ENCODE data around the gene CCDC126. TPM values are rescaled to one million over a fixed set of nuclear protein-coding genes. Genes with fewer than 3 reads are reported as not detected.
"Not testable (repeated sequence)": the region's sequence is repeated elsewhere in the genome, so short reads cannot be mapped to it uniquely, and the experiment has no call there.

CCDC126 gene, protein sequence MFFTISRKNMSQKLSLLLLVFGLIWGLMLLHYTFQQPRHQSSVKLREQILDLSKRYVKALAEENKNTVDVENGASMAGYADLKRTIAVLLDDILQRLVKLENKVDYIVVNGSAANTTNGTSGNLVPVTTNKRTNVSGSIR
- 7.7 TPM for total RNA-seq (ENCODE audit: insufficient read depth, low replicate concordance)

DNA sequence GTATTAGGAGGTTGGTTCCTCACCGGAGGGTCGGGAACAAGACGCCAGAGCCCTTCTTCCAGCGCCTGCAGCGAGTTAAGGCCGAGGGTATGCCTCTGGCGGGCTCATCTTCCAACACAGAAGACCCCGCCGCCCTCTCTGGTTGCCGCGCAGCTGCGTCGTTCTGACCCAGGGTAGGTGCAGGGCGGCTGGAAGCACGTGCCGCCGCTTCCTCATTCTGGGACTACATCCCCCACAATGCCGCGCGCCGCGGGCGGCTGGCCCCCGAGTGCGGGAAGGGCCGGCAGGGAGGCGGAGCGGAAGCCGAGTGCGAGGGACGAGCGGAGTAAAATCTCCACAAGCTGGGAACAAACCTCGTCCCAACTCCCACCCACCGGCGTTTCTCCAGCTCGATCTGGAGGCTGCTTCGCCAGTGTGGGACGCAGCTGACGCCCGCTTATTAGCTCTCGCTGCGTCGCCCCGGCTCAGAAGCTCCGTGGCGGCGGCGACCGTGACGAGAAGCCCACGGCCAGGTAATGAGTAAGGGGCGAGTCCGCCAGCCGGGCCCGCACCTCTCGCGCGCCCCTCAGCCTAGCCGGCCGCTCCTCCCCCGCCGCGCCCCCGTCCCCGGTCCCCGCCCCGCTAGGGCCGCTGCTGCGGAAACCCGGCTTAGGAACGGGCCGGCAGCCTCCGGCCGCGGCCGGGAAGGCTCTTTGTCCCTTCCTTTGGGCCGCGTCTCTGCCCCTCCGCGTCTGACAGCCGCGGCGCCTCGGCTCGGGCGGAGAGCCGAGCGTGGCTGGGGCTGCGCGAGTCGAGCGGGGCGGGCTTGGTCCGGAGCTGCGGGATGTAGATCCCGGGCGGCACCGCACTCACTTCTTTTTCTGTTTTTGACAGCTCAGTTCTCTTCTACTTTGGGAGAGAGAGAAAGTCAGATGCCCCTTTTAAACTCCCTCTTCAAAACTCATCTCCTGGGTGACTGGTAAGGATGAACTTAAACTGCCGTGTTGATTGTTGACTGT is at the start of gene CCDC126:
Gene CCDC126 (plus strand): TSS at position 289 of the 998 bp plus-strand sequence. CDS start 13,934 bp downstream, outside the sequence.
- peak; percentile 96 for DNase-seq (ENCODE audit: low spot score)

DNA sequence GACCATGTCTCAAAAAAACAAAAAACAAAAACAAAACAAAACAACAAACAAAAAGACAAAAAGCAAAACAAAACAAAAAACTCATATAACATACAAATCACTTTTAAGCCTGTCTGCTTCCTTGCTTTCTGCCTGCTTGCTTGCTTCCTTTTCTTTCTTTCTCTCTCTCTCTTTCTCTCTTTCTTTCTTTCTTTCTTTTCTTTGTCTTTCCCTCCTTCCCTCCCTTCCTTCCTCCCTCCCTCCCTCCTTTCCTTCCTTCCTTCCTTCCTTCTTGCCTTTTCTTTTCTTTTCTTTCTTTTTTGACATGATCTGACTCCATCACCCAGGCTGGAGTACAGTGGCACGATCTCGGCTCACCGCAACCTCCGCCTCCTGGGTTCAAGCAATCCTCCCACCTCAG is 49.5 kb upstream of the CCDC126 start:
- DNase-seq (ENCODE audit: low spot score), result no peak

DNA sequence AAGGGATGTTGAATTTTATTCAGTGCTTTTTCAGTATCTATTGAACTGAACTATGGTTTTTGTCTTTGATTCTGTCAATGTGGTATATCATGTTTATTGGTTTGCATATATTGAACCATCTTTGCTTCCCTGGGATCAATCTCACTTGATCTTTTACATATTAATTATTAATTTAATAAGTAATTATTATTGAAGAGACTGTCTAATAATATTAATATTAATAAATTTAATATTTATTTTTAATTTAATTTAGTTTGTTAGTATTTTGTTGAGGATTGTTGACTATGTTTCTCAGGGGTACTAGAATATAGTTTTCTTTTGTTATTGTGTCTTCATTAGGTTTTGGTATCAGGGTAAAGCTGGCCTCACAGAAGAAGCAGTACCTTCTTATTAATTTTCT is 38.9 kb upstream of the CCDC126 start:
- DNase-seq (ENCODE audit: low spot score), result no peak

DNA sequence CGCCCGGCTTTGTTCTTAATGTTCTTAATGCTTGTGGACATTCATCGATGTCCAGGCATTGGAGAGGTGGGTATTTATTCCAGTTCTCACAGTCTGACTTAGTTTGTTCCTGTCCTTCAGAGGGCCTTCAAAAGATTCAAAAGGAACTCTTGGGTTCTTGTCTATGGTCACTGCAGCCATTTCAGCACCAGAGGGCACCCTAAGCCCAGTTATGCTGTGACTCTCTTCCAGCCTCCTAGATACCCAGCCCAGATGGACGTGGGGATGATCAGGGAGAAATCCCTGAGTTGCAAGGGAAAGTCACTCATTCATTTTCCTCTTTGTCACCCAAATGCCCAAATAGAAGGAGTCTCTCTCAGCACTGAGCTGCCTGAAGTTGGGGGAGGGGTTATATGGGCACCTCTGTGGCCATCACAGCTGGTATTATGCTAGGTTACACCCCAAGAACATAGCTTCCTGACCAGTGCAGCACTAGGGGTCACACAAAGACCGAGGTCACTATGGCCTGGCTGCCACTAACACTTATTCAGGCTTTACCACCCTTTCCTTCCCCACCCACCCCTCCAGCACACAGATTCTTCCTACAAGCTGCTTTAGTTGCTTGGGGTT is 26.5 kb upstream of the CCDC126 start:
- DNase-seq (ENCODE audit: low spot score), result peak; percentile 79

DNA sequence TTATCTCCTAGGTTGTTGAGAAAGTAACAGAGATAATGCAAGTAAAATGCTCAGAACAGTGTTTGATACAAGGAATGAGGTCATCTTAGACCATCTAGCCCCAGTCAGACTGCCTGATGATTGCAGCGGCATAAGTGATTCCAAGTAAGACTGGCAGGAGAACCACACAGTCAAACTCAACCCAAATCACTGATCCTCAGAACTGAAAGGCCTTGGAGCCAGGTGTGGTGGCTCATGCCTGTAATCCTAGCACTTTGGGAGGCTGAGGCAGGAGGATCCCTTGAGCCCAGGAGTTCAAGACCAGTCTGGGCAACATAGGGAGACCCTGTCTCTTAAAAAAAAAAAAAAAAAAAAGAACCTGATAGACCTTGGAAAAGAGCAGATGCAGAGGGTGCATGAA is 15.2 kb upstream of the CCDC126 start:
- not testable (repeated sequence) for DNase-seq (ENCODE audit: low spot score)

DNA sequence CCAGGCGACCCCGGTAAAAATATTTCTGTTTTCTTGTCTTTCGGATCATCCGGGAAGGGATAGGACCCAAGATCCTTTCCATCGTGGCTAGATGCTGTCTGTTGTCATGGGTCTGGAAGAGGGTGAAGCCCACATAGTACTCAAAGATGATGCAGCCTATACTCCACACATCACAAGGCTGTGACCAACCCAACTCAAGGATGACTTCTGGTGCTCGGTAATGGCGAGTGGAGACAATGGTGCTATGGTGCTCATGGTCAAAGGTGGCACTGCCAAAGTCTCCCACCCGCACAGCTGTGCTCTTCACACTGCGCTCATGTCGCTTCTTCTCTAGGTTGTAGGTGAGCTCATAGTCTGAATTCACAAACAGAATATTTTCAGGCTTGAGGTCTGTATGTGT is 11.9 kb upstream of the CCDC126 start:
- not testable (repeated sequence) for DNase-seq (ENCODE audit: low spot score)

DNA sequence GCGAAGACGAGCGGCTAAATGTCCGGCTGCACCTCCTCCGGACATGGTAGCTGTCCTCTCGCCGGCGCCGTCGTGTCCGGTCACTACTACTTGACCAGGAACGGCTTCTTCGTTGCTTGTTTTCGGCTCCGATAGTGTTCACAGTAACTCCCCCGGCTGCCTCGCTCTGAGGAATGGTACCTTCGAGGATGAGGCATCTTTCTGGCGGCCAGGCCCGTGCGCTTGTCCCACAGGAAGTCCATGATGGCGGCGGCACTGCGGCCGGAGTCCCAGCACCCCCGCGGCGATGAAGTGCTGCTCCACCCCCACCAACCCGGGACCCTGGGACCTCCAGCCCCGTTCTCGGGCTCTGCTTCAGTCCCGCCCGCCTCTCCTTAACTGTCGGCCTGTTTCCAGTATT is 11.0 kb upstream of the CCDC126 start:
- DNase-seq (ENCODE audit: low spot score), result no peak

DNA sequence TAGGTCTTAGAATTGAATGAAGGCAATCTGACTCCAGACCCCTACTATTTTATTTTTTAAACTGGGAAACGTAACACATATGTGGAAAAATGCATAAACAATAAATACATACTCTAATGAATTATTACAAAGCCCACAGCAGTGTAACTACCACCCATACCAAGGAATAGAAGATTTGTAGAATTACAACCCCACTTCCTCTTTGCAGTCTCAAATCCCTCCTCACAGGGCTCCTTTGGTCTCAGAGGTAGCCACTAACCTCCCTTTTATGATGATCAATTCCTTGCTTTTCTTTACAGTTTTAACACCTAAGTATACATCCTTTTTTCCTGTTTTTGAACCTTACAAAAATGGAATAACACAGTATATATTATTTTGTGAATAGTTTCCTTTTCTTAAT is 6.7 kb upstream of the CCDC126 start:
- no peak for DNase-seq (ENCODE audit: low spot score)

DNA sequence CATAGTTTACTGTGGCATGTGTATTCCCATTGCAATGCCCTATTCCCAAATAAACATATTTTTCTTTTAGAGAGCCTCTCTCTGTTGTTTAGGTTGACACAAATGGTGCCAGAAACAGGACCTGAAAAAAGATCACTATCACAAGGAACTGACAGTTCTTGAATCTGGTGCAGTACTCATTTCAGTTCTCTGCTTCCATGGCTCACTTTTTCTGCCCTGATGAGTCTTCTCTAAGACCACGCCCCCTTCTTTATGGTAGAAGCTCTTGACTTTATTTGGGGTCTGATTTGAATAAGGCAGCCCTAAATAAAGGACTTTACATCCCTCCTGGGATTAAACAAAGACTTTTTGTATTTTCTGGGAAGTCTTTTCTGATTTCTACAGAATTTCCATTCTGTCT is 3.5 kb upstream of the CCDC126 start:
- DNase-seq (ENCODE audit: low spot score), result no peak

DNA sequence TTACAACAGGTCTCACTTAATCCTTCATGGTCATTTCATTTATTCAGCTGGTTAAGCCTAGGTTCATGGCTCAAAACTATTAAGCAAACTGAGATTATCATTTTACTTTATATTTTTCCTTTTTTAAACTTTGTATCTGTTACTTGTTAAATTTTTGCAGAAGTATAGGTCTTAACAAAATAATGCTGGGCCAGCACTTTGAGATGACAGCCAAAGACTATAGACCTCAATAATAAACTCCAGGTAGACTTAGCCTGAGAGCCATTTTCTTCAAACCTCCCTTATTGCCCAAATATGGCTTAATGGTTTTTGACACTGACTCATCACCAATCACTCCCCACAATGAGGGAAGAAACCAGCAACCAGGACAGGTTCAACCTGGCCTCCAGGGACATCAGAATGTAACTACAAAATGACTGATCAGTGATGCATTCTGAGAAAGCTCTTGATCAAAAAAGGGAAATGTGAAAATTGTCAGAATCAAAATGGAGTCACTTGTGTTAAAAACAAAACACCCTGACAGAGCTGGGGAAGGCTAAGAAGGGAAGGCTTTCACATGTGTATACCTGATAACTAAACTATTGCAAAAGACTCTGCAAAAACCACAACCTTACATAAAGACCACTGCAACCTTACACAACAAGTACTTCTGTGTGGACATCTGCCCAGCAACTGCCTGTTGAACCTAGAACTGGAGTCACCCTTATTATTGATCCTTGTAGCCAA is 2.1 kb upstream of the CCDC126 start:
- DNase-seq (ENCODE audit: low spot score), result no peak

DNA sequence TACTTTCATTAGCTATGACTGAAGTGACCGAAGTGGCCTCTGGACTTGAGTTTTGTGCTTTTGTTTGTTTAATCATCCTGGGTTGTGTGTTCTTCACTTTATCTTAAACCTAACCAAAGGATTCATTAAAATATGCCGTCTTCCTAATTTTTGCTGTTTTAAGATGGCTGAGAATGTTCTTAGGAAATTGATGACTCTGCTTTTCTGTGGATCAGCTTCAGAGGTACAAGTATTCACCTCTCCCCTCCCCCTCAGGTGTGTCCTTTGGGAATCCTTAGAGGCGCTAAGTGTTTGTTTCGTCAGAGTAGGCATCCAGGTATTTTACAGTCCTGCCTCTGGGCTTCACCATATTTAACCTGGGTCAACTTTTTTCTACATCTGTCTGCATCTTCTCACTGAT is 1.1 kb downstream of the CCDC126 start:
- DNase-seq (ENCODE audit: low spot score), result no peak

DNA sequence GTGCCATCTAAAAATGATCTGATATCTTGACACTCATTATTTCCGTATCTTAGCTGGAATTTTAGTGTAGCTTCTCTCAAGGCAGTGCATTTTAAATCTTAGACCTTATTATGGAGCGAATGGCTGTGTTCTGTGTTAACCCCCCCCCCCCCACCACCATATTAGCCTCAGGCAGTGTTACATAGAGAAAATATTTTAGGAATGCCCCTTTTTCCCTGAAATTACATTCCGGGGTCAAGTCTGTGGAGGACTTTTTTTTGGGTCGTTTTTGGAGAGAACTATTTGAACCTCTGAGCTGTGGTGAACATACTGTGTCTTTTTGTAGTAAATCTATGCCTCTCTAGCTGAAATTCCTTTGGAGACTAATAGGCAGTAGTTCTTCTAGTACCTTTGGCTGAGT is 3.1 kb downstream of the CCDC126 start:
- no peak for DNase-seq (ENCODE audit: low spot score)

DNA sequence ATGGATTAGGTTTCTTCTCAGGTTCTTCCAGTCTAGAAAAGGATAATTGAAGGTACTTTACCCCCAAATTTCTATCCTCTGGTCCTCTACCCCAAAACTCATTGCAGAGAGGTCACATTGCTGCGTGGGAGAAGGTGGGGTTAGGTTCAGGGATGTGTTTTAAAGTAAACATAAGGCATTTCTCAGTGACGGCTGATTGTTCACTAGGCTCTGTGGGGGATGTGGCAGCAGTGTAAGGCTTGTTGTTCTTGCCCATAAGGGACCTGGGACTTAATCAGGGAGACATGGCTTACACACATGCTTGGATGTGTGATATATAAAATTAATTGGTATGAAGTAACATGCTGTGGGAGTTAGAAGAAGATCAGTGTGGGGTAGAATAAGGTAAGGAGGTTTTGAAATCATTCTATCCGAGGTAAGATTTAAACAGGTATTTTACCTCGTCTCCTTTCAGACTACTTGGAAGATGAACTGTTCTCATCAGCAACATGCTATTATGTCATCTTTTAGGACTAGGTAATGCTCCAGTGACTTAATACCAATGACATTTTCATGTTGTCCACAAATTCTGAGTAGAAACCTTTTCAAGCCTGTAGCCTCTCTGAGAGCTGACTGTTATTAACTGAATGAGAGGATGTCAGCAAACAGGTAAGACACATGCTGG is 6.6 kb downstream of the CCDC126 start:
- DNase-seq (ENCODE audit: low spot score), result no peak

DNA sequence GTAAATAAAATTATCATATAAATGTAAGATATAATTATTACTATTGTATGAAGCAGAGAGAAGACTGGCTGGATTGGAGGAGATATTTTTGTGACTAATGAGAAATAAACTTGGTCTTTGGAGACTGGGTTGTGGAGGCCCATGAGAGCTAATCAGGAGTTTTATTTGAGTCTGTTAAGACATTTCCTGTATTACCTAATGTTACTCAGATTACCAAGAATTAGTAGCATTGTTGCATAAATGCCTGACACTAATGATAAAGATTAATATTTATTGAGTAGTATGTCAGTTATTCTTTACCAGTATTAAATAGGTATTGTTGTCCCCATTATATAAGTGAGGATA is 7.1 kb downstream of the CCDC126 start:
- no peak for DNase-seq (ENCODE audit: low spot score)

DNA sequence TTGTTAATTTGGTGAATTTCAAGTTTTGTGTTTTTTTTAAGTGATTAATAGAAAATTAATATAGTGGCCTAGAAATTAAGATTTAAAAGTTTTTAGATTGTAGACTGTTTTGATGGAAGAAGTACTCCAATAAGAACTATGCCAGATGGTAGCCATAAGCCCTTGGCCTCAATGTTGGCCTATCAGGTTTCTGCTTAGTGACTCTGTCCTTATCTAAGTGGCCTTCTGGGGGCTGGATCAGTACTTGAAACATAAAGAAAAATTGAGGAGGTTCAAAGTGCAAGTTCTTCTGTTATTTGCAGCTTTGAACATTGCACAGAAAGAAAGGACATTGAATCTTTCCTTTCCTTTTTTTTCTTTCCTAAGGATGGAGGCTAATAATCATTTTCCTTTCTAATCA is 9.9 kb downstream of the CCDC126 start:
- no peak for DNase-seq (ENCODE audit: low spot score)

DNA sequence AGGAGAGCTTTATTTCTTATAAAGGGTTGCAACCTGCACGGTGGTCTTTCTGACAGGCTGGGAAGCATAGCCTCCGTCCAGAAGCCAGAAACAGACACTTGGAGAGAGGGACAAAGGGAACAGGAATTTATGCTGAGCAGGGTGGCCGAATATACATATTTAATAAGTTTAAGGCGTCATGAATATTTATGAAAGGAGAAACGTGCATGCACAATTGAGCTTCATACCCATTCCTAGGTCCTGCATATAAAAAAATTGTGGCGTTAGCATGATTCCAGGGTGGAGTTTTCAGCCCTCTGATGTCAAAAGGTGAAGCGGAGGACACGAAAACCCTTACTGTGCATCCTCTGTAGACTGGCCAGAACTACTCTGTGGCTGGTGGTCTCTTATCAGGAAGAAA is 10.7 kb downstream of the CCDC126 start:
- DNase-seq (ENCODE audit: low spot score), result no peak

DNA sequence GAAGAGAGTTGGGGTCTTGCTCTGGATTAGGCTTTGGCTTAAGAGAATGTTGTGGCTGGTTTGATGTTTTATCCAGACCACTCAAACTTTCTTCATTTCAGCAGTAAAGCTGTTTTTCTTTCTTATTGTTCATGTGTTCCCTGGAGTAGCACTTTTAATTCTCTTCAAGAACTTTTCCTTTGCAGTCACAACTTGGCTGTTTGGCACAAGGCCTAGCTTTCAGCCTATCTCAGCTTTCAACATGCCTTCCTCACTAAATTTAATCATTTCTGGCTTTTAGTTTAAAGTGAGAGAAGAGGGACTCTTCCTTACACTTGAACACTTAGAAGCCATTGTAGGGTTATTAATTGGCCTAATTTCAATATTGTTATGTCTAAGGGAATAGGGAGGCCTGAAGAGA is 18.1 kb downstream of the CCDC126 start:
- DNase-seq (ENCODE audit: low spot score), result peak; percentile 14

DNA sequence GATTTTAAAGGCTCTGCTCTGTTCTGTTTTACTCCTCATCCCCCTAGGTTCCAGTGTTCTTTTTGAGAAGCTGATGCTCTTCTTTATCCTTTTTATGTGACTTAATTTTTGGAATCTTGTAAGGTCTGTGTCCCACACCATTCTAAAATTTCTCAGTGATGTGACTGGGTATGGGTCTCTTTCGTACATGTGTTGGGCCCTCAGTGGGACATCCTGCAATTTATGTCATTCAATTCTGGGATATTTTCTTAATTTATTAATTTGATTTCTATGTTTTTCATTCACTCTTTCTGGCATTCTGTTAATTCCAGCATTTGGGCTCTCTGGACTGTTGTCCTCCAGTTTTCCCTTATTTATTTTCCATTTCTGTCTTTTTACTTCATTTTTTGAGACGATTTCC is 19.4 kb downstream of the CCDC126 start:
- no peak for DNase-seq (ENCODE audit: low spot score)

DNA sequence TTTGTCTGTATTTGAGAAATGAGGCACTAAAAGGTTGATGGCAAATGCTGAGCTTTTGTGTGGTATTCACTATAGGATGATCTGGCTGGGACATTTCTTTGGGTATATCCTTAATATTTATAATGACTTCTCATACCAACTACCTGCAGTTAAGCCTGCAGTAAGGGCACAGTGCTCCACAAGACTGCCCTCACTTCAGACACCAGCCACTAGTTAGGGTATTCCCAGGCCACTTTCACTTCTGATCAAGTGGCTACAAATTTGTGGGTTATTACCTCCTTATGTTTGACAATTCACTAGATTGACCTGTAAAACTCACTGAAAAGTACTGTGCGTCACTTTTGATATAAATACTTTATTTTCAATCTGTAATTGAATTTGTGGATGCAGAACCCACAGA is 20.3 kb downstream of the CCDC126 start:
- no peak for DNase-seq (ENCODE audit: low spot score)

DNA sequence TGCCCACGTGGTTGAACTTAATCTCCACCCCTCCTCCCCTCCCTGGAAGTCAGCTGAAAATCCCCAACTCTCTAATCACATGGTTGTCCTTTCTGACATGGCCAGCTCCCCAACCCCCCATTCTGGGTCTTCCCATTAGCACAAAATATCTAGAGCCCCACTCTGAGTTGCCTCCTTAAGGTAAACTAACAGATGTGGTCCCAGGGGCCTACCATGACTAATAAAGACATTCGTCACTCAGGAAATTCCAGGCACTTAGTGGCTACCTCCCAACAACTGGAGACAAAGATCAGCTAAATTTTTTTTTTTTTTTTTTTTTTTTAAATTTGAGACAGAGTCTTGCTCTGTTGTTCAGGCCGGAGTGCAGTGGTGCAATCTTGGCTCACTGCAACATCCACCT is 21.1 kb downstream of the CCDC126 start:
- no peak for DNase-seq (ENCODE audit: low spot score)

DNA sequence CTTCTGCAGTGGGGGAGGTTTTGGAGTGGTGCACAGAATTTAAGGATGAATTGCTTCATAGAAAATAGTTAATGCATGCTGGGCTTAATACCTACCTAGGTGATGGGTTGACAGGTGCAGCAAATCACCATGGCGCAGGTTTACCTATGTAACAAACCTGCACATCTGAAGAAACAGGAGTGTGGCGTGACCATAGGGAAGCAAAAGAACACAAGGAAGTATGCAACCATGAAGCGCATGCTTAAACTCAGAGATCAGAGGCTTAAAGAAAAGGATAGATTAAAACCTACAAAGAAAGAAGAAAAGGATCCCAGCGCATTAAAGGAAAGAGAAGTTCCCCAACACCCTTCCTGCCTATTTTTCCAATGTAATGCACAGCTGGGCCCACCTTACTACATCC is 22.0 kb downstream of the CCDC126 start:
- DNase-seq (ENCODE audit: low spot score), result no peak

DNA sequence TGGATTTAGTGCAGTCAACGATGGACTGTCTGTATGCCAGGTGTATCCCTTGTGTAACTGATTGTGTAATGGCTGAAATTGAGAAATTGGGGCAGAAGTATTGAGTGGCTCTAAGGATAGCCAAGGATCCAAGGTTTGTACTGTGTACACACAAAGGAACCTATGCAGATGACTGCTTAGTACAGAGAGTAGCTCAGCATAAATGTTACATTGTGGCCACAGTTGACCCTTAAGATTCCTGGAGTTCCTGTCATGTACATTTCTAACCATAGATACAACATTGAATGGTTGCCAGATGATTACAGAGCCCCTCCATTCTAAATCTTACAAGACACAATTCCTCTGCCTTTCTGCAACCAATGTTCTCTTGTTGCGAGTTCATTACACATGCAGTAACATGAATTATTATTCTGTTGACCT is 25.3 kb downstream of the CCDC126 start:
- DNase-seq (ENCODE audit: low spot score), result no peak

Measured in umbilical cord (tissue), 2 donors.